HG02763 (cell line): ENCODE measurements around the gene KLHDC7A.
"Not testable (repeated sequence)": the region's sequence is repeated elsewhere in the genome, so short reads cannot be mapped to it uniquely, and the experiment has no call there.

Experiments used
- ATAC-seq: cut with Tn5 transposase; IDR thresholded peaks from one replicate; pipeline ENCODE4 v1.9.1; 2021; ENCODE audit warnings: mild to moderate bottlenecking, moderate library complexity; ENCODE audit not compliant: unreplicated experiment

KLHDC7A gene

GRCh38 chr1:18480315-18481189 lies at the start of gene KLHDC7A:
Gene KLHDC7A, plus strand, starts transcription at chr1:18480930. Its CDS starts 52 bp downstream, at chr1:18480982.
- no peak for ATAC-seq

DNA sequence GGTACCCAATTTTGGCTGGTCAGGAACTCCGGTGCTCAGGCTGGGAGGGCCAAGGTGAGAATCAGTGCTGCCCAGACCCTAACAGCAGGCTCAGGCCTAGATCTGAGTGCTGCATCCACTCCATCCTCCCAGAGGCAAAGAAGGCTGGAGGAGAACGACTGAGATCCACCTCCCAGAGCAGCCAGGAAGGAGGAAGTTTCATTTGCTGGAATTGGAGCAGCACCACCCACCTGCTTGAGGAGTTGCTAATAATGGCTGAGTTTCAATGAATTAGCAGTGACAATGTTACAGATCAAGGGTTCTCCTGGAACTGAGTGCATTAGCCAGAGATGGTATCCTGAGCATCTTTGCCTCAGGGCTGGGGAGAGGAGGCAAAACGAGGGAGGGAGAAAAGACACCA lies 46.7 kb upstream of the KLHDC7A start:
- ATAC-seq, result no peak

DNA sequence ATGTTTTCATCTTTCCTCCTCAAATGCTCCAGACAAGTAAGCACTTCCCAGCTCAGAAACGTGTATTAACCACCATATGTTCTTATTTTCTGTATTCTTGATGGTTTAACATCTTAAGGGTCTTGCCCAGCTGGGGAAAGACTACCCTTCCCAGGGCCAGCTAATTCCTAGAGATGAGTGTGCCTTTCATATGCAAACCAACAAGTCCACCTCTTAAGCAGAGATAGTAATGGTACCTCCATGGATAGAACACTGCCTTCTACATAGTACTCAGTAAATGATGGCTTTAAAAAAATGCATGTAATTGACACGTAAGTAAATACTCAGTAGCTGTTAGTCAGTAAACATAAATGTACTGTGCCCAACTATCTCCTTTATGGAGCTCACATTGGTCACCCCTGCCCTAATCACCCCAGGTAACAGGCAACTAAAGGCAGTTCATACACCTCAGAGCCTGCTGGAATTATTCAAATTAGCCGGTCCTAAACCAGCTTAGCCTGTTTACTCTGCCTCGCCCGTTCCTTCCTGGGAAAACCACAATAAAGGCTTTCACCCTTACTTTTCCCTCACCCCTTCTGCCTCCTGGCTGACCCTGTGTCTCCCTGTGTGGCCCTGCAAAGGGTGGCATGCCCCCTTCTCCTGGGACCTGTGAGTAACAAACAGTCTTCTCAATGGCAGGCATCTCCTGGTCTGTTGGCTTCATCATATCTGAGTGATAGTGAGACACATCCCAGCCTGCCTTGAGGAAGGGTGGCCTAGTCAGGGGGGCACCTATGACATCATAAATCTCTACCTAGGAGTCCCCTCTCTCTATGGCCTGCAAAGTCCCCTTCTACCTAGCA lies 40.1 kb upstream of the KLHDC7A start:
- no peak for ATAC-seq

DNA sequence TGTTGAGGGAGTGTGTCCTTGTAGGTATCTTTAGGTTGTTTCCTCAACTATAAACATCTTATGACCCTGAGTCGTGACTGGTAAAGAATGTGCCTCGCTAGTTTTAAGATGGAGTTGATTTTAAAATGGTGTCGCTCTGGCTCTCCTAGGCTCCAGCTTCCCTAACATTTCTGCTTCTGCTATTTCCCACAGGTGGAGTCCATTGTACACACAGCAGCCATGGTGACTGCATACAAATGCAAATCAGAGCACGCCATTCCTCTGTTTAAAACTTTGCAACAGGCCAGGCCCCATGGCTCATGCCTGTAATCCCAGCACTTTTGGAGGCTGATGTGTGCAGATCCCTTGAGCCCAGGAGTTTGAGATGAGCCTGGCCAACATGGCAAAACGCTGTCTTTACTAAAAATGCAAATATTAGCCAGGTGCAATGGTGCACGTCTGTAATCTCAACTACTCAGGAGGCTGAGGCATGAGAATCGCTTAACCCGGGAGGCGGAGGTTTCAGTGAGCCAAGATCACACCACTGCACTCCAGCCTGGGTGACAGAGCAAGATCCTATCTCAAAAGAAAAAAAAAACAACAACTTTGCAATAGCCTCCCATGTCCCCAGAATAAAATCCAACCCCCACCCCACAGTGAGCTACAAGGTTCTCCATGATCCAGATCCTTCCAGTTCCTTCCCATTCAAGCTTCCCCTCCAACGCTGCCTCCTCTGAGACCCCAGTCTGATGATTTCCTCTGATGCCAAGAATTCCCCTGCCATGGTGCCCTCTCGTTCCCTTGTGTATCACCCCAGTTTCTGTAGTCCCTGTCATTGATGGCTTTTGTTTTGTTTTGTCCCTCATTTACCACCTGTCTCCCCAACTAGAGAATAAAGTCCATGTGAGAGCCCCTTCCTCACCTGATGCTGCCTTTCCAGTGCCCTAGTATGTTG lies 36.9 kb upstream of the KLHDC7A start:
- ATAC-seq, result no peak

DNA sequence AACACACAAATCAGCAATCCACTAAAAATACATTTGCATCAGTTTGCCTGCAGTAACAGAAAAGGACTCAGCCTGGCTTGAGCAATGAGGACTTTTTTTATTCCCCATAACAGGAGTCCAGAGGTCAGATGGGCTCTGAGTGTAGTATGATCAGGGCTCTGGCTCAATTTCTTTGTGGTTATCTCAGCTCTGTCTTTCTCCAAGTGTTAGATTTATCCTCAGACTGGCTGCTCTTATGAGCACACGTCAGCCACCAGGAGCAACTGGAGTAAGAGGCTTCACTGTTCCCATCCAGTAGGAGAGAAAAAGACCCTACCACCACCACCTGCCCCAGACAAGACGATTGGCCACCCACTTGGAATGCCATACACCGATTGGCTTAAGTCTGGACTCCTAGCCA lies 36.2 kb upstream of the KLHDC7A start:
- no peak for ATAC-seq

DNA sequence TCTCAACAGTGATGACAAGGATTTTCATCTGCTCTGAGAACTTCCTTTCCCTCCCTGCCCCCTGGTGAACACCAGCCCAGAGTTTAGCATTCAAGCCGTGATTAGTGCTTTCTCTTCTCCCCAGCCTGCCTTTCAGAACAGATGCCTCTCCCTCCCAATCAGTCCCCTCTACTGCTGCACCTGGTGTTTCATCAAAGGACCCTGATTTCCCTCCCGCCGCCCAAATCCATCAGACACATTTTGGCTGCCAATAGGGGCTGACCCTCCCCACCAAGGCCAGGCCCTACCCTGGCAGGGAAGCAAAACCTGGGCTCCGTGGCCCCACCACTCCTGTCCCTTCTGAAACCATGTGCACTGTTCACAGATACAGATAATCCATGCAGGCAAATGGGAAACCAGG lies 34.0 kb upstream of the KLHDC7A start:
- no peak for ATAC-seq

GRCh38 chr1:18447509-18448220 lies 33.1 kb upstream of the KLHDC7A start:
- no peak for ATAC-seq

GRCh38 chr1:18448889-18449288 lies 31.8 kb upstream of the KLHDC7A start:
- ATAC-seq, result no peak

DNA sequence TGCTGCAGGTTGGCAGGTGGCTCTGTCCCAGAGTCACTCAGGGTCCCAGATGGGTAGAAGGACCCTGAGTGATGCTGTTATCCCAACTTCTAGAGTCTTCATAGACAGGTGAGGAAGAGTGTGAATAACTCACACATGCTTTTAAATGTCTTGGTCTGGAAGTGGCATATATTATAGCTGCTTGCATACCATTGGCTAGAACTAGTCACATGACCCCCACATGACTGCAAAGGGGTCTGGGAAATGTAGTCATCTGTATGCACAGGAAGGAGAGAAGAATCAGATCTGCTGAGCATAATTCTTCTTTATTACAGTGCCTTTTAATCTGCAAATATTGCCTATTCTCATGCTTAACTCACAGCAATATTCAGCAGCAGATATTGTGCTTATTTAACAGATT lies 28.2 kb upstream of the KLHDC7A start:
- no peak for ATAC-seq

- no peak for ATAC-seq
Measured at GRCh38 chr1:18458133-18459092, 22.3 kb upstream of the KLHDC7A start.

DNA sequence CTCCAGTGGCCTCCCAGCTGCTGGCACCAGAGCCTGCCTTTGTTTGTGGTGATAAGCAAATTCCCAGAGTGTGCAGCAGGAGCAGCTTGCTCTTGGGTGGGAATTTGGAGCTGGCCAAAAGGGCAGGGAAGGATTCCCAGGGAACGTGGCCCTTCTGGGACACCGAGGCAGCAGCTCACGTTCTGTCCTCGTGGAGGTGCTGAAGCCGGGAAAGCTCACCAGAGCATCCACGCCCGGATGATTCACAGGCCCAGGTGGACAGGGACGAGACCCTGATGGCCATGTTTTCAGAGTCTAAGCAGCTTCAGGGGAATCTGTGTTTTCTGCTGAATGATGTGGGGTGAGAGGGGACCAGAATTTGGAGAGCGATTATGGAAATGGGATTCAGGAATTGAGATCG lies 19.1 kb upstream of the KLHDC7A start:
- ATAC-seq, result no peak

DNA sequence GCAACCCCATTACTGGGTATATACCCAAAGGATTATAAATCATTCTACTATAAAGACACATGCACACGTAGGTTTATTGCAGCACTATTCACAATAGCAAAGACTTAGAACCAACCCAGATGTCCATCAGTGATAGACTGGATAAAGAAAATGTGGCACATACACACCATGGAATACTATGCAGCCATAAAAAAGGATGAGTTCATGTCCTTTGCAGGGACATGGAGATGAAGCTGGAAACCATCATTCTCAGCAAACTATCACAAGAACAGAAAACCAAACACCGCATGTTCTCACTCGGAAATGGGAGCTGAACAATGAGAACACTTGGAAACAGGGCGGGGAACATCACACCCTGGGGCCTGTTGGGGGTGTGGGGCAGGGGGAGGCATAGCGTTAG lies 18.2 kb upstream of the KLHDC7A start:
- not testable (repeated sequence) for ATAC-seq

- ATAC-seq, result no peak
Measured at GRCh38 chr1:18463063-18463462, 17.7 kb upstream of the KLHDC7A start.

DNA sequence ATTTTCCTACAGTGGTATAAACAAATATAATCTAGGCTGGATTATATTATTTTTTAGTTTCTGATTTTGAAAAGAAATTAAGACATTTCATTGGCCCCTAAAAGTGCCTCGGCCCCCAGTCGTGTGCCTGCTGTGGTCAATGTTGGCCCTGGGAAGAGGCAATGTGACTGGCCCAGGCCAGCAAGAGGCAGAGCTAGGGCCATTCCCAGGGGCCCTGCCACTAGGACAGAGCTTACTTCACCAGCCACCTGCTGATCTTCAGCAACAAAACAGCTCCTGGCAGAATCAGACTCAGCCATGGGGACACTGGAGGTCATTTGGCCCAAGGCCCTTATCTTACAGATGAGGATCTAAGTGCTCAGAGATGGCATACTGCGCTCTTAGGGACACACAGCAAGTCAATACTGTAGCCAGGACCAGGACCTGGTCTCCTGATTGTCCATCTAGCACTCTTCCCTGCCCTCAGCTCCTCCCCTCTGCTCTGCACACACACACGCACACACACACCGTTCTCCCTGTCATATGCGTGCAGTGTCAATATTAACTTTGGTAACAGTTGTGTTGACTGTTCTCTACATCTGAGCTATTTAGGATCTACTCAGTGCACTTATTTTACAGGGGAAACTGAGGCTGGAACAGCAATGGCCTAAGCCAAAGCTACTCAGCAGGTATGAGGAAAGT lies 16.6 kb upstream of the KLHDC7A start:
- ATAC-seq, result no peak

DNA sequence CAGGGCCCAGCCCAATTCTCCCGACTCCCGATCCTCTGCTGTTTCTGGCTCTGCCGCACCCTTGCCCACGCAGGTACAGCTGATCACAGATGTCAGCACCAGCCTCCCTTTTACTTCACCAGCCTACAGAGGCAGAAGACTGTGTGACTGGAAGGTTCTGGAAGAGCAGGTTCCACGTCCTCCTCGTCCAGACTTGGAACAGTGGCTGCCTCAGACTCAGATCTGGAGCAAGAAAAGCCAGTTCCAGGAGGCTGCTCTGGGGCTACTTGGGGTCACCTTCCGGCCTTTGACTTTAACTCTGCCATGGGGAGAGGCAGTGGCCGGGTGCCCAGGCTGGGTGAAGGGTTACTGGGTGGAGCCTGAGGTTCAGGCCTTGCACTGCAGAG lies 16.1 kb upstream of the KLHDC7A start:
- ATAC-seq, result no peak

- no peak for ATAC-seq
Measured at GRCh38 chr1:18466676-18467075, 14.1 kb upstream of the KLHDC7A start.

DNA sequence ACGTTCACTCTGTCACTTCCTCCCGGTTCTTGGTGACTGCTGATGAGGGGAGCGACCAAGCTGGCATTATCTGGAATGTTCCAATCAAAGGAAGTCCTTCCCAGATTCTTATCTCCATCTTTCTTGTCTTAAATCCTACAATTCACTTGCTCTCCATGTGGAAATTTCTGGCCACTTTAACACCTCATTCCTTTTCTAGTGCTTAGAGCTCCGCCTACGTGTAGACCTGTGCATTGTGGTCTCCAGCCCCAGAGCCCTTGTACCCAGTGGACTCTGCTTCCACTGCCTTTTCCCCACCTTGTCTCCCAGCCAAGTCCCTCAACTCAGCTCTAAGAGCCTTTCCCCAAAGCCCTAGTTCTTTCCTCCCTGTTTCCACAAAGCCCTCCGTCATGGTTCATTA lies 12.2 kb upstream of the KLHDC7A start:
- no peak for ATAC-seq

DNA sequence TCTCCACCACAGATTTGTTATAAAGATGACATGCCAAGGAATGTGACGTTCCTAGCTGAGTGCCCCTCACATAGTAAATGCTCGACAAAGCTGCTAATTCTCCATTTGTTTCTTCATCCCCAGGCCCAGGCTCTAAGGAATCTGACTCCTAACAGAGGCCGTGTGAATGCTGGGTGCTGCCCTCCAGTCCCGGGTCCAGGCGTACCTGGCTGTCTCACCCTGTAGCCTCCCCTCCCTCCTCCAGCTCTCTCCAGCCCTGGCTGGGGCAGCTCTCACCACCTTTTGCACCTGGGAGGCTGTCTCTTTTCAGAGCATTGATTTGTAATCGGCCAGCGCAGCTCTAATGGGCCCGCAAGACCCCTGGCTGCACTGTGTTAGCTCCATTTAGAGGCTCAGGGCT lies 11.2 kb upstream of the KLHDC7A start:
- ATAC-seq, result no peak
